PC-9 (cell line): ENCODE results near the gene NOPCHAP1. TPM values are rescaled to one million over a fixed set of nuclear protein-coding genes. Genes with fewer than 3 reads are reported as not detected.

Source experiments
- BruUV-seq: library from RNA; stranded (reverse); fragments of 400-500 nt; replicated peaks from 2 replicates; lab custom pipeline; 2021; lab: Mats Ljungman, UMichigan
- CTCF ChIA-PET: fragments of 300-600 bp; sonication (Branson Sonifier 250); formaldehyde crosslinking; loops from one replicate; lab custom pipeline; 2022; ENCODE audit warnings: antibody characterized with exemption; lab: Charles Lee
- POLR2A ChIA-PET: fragments of 300-600 bp; sonication (Branson Sonifier 250); formaldehyde crosslinking; loops from one replicate; lab custom pipeline; 2022; ENCODE audit warnings: antibody characterized with exemption; ENCODE audit not compliant: unreplicated experiment; lab: Charles Lee
- DNase-seq, 2 experiments: peaks; one replicate each; pipeline versions ENCODE4 v3.0.0 to v3.0.0-alpha.2; 2015 to 2022; ENCODE audit warnings: mixed read lengths in 1 of 2
- H2AFZ ChIP-seq: fragments of 200-600 bp; sonication (generic); 2 replicates; pipeline ENCODE4 v1.8.1; 2017; ENCODE audit warnings: antibody characterized with exemption
- H3F3A ChIP-seq: fragments of 200-600 bp; sonication (generic); 2 replicates; pipeline ENCODE4 v1.8.1; 2017; ENCODE audit warnings: antibody characterized with exemption, mild to moderate bottlenecking, low read depth; ENCODE audit not compliant: insufficient read depth
- H3K27ac ChIP-seq: fragments of 200-600 bp; sonication (generic); 2 replicates; pipeline ENCODE4 v1.6.1; 2016; ENCODE audit warnings: mixed run types
- H3K27me3 ChIP-seq: fragments of 200-600 bp; sonication (generic); 2 replicates; pipeline ENCODE4 v1.6.1; 2016; ENCODE audit warnings: low read depth, mixed run types; ENCODE audit not compliant: insufficient read depth
- H3K36me3 ChIP-seq: fragments of 200-600 bp; sonication (generic); 2 replicates; pipeline ENCODE4 v1.6.1; 2016; ENCODE audit warnings: low read depth, mixed run types
- H3K4me1 ChIP-seq: fragments of 200-600 bp; sonication (generic); replicated peaks from 2 replicates; pipeline ENCODE4 v1.6.1; 2016; ENCODE audit warnings: mixed run types; ENCODE audit not compliant: insufficient read depth
- H3K4me2 ChIP-seq: fragments of 200-600 bp; sonication (generic); 2 replicates; pipeline ENCODE4 v1.6.1; 2017; ENCODE audit warnings: mixed run types
- H3K4me3 ChIP-seq: fragments of 200-600 bp; sonication (generic); 2 replicates; pipeline ENCODE4 v1.6.1; 2016; ENCODE audit warnings: mixed run types
- H3K79me2 ChIP-seq: fragments of 200-600 bp; sonication (generic); 2 replicates; pipeline ENCODE4 v1.6.1; 2017; ENCODE audit warnings: low read depth, mixed run types
- H3K9me2 ChIP-seq: fragments of 200-600 bp; sonication (generic); 2 replicates; pipeline ENCODE4 v1.8.1; 2017; ENCODE audit warnings: mild to moderate bottlenecking; ENCODE audit not compliant: insufficient read depth
- H3K9me3 ChIP-seq: fragments of 200-600 bp; sonication (generic); 2 replicates; pipeline ENCODE4 v1.8.1; 2016; ENCODE audit warnings: low read depth; ENCODE audit not compliant: insufficient read depth
- H4K20me1 ChIP-seq: fragments of 200-600 bp; sonication (generic); 2 replicates; pipeline ENCODE4 v1.8.1; 2017; ENCODE audit not compliant: insufficient read depth
- EZH2 ChIP-seq: fragments of 200-600 bp; sonication (generic); IDR thresholded peaks from 2 replicates; pipeline ENCODE4 v1.8.0; 2017; ENCODE audit warnings: antibody characterized with exemption, low read depth
- intact Hi-C: fragments of 100-400 bp; cut with micrococcal nuclease; formaldehyde crosslinking; loops from one replicate; pipeline ENCODE4 v1.10.0; 2022; ENCODE audit not compliant: unreplicated experiment
- total RNA-seq: library from RNA; stranded (reverse); gene quantifications from 2 replicates; pipeline ENCODE4 v1.2.3, GENCODE V29; 2021
- TF ChIP-seq, protein P1 (sequence below): fragments of 200-600 bp; sonication (generic); conservative IDR thresholded peaks from 2 replicates; pipeline ENCODE4 v1.6.1; 2017; ENCODE audit warnings: mixed run types, antibody characterized with exemption, mild to moderate bottlenecking, moderate library complexity

The NOPCHAP1 gene
- total RNA-seq, 1 experiment from 2014 or later = 20.1 TPM

- H3K4me2 ChIP-seq = no peak overlapping the region
- H2AFZ ChIP-seq = no peak overlapping the region
- DNase-seq = no peak
- no peaks in the 10 kb centered on the region for H3K36me3 ChIP-seq
- BruUV-seq = no TSS peak
- peaks cover 19% of the 10 kb centered on the region for H3F3A ChIP-seq
- H3K9me3 ChIP-seq = no peaks in the 10 kb centered on the region
- no peaks in the 10 kb centered on the region for H3K9me2 ChIP-seq
- no peaks in the 10 kb centered on the region for H3K79me2 ChIP-seq
- ChIA-PET CTCF (no interaction called here), POLR2A (no interaction called here)
- H3K27ac ChIP-seq = no peak overlapping the region
- no peak overlapping the region for H3K4me3 ChIP-seq
- TF ChIP-seq EZH2 = no peak
- TF ChIP-seq, protein P1, sequence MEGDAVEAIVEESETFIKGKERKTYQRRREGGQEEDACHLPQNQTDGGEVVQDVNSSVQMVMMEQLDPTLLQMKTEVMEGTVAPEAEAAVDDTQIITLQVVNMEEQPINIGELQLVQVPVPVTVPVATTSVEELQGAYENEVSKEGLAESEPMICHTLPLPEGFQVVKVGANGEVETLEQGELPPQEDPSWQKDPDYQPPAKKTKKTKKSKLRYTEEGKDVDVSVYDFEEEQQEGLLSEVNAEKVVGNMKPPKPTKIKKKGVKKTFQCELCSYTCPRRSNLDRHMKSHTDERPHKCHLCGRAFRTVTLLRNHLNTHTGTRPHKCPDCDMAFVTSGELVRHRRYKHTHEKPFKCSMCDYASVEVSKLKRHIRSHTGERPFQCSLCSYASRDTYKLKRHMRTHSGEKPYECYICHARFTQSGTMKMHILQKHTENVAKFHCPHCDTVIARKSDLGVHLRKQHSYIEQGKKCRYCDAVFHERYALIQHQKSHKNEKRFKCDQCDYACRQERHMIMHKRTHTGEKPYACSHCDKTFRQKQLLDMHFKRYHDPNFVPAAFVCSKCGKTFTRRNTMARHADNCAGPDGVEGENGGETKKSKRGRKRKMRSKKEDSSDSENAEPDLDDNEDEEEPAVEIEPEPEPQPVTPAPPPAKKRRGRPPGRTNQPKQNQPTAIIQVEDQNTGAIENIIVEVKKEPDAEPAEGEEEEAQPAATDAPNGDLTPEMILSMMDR = no peak
- peaks cover 31% of the 10 kb centered on the region for H3K4me1 ChIP-seq
- intact Hi-C loops = no loop called here
- no peaks in the 10 kb centered on the region for H3K27me3 ChIP-seq
- no peaks in the 10 kb centered on the region for H4K20me1 ChIP-seq
Measured at GRCh38 chr12:104971306-104971705, 14.8 kb upstream of the NOPCHAP1 start.

GRCh38 chr12:104973250-104973649, 12.9 kb upstream of the NOPCHAP1 start:
- no peaks in the 10 kb centered on the region for H3K9me3 ChIP-seq
- TF ChIP-seq EZH2 = no peak
- TF ChIP-seq, protein P1 = no peak
- BruUV-seq = no TSS peak
- no peak overlapping the region for H3K27ac ChIP-seq
- ChIA-PET CTCF (no interaction called here), POLR2A (no interaction called here)
- no peaks in the 10 kb centered on the region for H3K9me2 ChIP-seq
- no peaks in the 10 kb centered on the region for H3K36me3 ChIP-seq
- no peaks in the 10 kb centered on the region for H3K27me3 ChIP-seq
- no peaks in the 10 kb centered on the region for H3K79me2 ChIP-seq
- H3K4me2 ChIP-seq = no peak overlapping the region
- peaks cover 31% of the 10 kb centered on the region for H3K4me1 ChIP-seq
- peaks cover 19% of the 10 kb centered on the region for H3F3A ChIP-seq
- H3K4me3 ChIP-seq = no peak overlapping the region
- DNase-seq = no peak
- intact Hi-C loops = no loop called here
- H4K20me1 ChIP-seq = no peaks in the 10 kb centered on the region
- no peak overlapping the region for H2AFZ ChIP-seq

GRCh38 chr12:104974626-104975290, 11.4 kb upstream of the NOPCHAP1 start:
- DNase-seq = peak; percentile 44 to 87
- CTCF ChIA-PET = no interaction called here

More at GRCh38 chr12:104974626-104975290, 11.4 kb upstream of the NOPCHAP1 start:
- TF ChIP-seq EZH2 = no peak
- TF ChIP-seq, protein P1 = no peak
- H4K20me1 ChIP-seq = no peaks in the 10 kb centered on the region
- no peaks in the 10 kb centered on the region for H3K27me3 ChIP-seq
- H3K9me3 ChIP-seq = no peaks in the 10 kb centered on the region
- peaks cover 20% of the 10 kb centered on the region for H3F3A ChIP-seq
- POLR2A ChIA-PET = interaction anchor here (0.7 kb wide), 1 partner anchor 693 kb away, joined by 3 read pairs; no protein-coding TSS in a partner anchor
- no peak overlapping the region for H3K4me3 ChIP-seq
- H2AFZ ChIP-seq = peak overlapping the region; percentile 76
- no TSS peak for BruUV-seq
- H3K36me3 ChIP-seq = no peaks in the 10 kb centered on the region
- peak overlapping the region; percentile 83 for H3K27ac ChIP-seq
- H3K79me2 ChIP-seq = no peaks in the 10 kb centered on the region
- no peaks in the 10 kb centered on the region for H3K9me2 ChIP-seq
- intact Hi-C loops = loop anchor here (1.0 kb wide), 1 partner anchor 36 kb away; no protein-coding TSS in a partner anchor
- H3K4me2 ChIP-seq = peak overlapping the region; percentile 70
- peaks cover 32% of the 10 kb centered on the region for H3K4me1 ChIP-seq
